PC-3 (cell line): ENCODE measurements around the gene MAP3K5.

Source experiments
- CTCF ChIP-seq: fragments of 300-600 bp; sonication (generic); conservative IDR thresholded peaks from 2 replicates; pipeline ENCODE4 v1.5.1; 2017; ENCODE audit warnings: antibody characterized with exemption, low read depth, mild to moderate bottlenecking, low read length
- EZH2phosphoT487 ChIP-seq: fragments of 300-600 bp; sonication (generic); IDR thresholded peaks from 2 replicates; pipeline ENCODE4 v1.6.1; 2018; ENCODE audit warnings: mild to moderate bottlenecking, antibody characterized with exemption, low read length, borderline replicate concordance

- no peak for TF ChIP-seq EZH2phosphoT487
- no peak for TF ChIP-seq CTCF
Observed at GRCh38 chr6:136662347-136663237, 129.7 kb downstream of the MAP3K5 start.
